Naive B cell (primary cell): ENCODE results near the gene C1QTNF4. TPM values are rescaled to one million over a fixed set of nuclear protein-coding genes. Genes with fewer than 3 reads are reported as not detected.
A peak's percentile ranks its signal among the peaks of the same experiment; 100 is the strongest.

ENCODE experiments used
- ATAC-seq, 2 donors: fragments of 150-1000 bp; cut with Tn5 transposase; 2 replicates each; pipeline ENCODE4 v1.10.0; 2021; ENCODE audit warnings: low read depth in 2 of 2, mild to moderate bottlenecking in 2 of 2, moderate library complexity in 2 of 2
- DNase-seq: peaks from one replicate; pipeline ENCODE4 v3.0.0; 2022
- H3K27ac Mint-ChIP-seq, 6 donors: one replicate each; pipeline ENCODE4 v1.8.0; 2020 to 2022; ENCODE audit warnings: mild to moderate bottlenecking in 6 of 6, mixed read lengths in 6 of 6, moderate library complexity in 5 of 6, inconsistent platforms in 2 of 6
- H3K27me3 Mint-ChIP-seq, 3 donors: one replicate each; pipeline ENCODE4 v1.8.0; 2021 to 2022; ENCODE audit warnings: mixed read lengths in 3 of 3, mild to moderate bottlenecking in 1 of 3
- H3K36me3 Mint-ChIP-seq, 2 donors: one replicate each; pipeline ENCODE4 v1.8.0; 2020 to 2022; ENCODE audit warnings: mixed read lengths in 2 of 2, inconsistent platforms in 1 of 2, mild to moderate bottlenecking in 1 of 2
- H3K4me1 Mint-ChIP-seq, 3 donors: one replicate each; pipeline ENCODE4 v1.8.0; 2020 to 2022; ENCODE audit warnings: mixed read lengths in 3 of 3, inconsistent platforms in 1 of 3, mild to moderate bottlenecking in 1 of 3, moderate library complexity in 1 of 3
- H3K4me3 Mint-ChIP-seq, 8 donors: one replicate each; pipeline ENCODE4 v1.8.0; 2020 to 2022; ENCODE audit warnings: mild to moderate bottlenecking in 8 of 8, mixed read lengths in 8 of 8, moderate library complexity in 8 of 8, inconsistent platforms in 2 of 8
- H3K9me3 Mint-ChIP-seq, 7 donors: one replicate each; pipeline ENCODE4 v1.8.0; 2020 to 2022; ENCODE audit warnings: mixed read lengths in 7 of 7, mild to moderate bottlenecking in 5 of 7, inconsistent platforms in 2 of 7, moderate library complexity in 1 of 7
- polyA plus RNA-seq, 6 donors: library from polyadenylated mRNA; unstranded; fragments of 300-500 nt; fragmentation: Illumina TruSeq; gene quantifications; one replicate each; pipeline ENCODE4 v1.2.3, GENCODE V29; 2021; ENCODE audit warnings: low read depth in 6 of 6

C1QTNF4 gene
- polyA plus RNA-seq, 6 donors from 2014 or later = 0.91 TPM; not detected in 5

DNA sequence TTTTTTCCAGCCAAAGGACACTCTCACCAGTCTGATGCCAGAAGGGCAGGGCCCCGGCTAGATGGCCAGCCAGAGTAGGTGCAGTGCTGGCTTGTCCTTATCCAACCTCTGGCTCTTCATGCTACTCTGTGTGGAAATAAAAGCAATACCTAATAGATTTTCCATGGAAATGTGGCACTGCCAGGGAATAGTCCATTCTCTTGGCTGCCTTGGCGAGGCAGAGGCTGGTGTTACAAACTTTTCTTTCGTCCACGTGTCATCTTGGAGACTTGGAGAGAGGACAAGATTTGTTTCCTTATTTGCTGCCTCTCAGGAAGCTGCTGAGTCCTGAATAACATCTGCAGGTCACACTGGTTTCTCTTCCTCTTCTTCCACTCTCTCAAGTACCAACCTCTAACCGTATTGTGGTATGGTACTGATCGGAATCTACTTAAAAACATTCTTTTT lies 17.2 kb upstream of the C1QTNF4 start:
- H3K4me1 Mint-ChIP-seq = peaks cover 13 to 24% (median 20%) of the 10 kb centered on the region in 3 donors
- no peaks in the 10 kb centered on the region for H3K9me3 Mint-ChIP-seq
- DNase-seq = peak; percentile 45
- no peaks in the 10 kb centered on the region for H3K27me3 Mint-ChIP-seq
- ATAC-seq = peak; percentile 98 to 99
- H3K27ac Mint-ChIP-seq = peak overlapping the region in 5 of 6 donors; percentile 7 to 82 (median 54)
- H3K4me3 Mint-ChIP-seq = peak overlapping the region in 6 of 8 donors; percentile 3 to 74 (median 56)
- H3K36me3 Mint-ChIP-seq = no peaks in the 10 kb centered on the region

DNA sequence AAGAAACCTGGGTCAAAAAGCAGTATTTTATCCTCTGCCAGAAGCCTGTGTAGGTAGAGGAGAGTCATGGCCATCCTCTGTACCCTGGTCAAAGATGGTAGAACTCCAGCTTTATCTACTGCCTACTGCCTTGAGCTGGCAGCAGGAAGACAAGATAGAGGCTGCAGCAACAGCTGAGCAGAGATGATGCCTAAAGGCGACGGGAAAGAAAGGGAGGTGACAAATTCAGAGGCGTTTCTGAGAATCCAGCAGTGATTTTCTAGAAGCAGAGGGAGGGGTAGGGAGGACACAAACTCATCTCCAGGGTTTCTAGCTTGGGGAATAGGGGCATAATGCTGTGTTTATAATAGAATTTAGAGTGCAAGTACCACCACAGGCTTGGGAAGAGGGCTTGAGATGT lies 15.5 kb upstream of the C1QTNF4 start:
- H3K4me3 Mint-ChIP-seq = peak overlapping the region in 1 of 8 donors; percentile 1
- H3K9me3 Mint-ChIP-seq = no peaks in the 10 kb centered on the region
- H3K36me3 Mint-ChIP-seq = no peaks in the 10 kb centered on the region
- H3K4me1 Mint-ChIP-seq = peaks cover 13 to 24% (median 20%) of the 10 kb centered on the region in 3 donors
- ATAC-seq (no peak), DNase-seq (no peak)
- peak overlapping the region in 1 of 6 donors; percentile 10 for H3K27ac Mint-ChIP-seq
- H3K27me3 Mint-ChIP-seq = no peaks in the 10 kb centered on the region

DNA sequence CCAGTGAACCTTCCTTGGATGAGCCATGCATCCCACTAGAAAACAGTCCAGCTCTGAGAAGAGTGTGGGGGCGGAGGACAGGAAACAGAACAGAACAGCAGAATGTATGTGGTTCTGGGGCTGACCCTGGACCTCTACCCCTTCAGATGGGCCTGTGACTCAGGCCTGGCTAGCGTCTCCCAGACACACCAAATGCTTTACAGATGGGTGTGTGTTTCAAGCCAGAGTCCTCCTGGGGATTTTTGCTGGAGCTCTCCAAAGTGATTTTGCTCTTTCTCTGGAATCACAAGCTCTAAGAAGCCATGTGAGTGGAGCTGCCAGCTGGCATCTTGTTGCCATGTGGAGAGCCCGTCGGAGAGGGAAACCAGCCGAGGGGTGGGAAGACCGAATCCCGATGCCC lies 13.2 kb upstream of the C1QTNF4 start:
- ATAC-seq = no peak
- no peaks in the 10 kb centered on the region for H3K27me3 Mint-ChIP-seq
- no peaks in the 10 kb centered on the region for H3K36me3 Mint-ChIP-seq
- H3K27ac Mint-ChIP-seq = no peak overlapping the region
- no peak overlapping the region for H3K4me3 Mint-ChIP-seq
- no peak for DNase-seq
- H3K4me1 Mint-ChIP-seq = peaks cover 13 to 22% (median 20%) of the 10 kb centered on the region in 3 donors
- no peaks in the 10 kb centered on the region for H3K9me3 Mint-ChIP-seq

DNA sequence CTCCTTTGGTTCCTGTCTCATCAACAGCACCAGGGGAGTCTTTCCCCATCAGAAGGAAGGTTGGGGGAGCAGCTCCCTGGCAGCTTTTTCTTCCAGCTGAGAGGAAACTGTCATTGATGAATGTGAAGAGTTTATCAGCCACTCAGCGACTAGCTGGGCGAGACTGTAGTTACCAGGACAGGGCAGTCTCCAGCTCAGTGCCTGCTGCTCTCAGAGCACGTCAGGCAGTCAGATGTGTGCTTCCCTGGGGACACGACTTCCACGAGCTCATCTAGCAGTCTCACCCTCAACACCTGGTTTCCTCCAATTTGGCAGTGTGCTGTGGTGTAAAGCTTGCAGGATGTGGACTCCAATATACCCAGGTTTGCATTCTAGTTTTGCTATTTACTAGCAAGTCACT lies 12.5 kb upstream of the C1QTNF4 start:
- Mint-ChIP-seq H3K27ac (no peak overlapping the region), H3K4me3 (no peak overlapping the region), H3K9me3 (no peaks in the 10 kb centered on the region), H3K27me3 (no peaks in the 10 kb centered on the region), H3K36me3 (no peaks in the 10 kb centered on the region), H3K4me1 (peaks cover 11 to 17% (median 16%) of the 10 kb centered on the region in 3 donors)
- no peak for ATAC-seq
- no peak for DNase-seq

- H3K27ac Mint-ChIP-seq = peak overlapping the region in 1 of 6 donors; percentile 14
- no peak for DNase-seq
- H3K4me1 Mint-ChIP-seq = peaks cover 4 to 9% (median 8%) of the 10 kb centered on the region in 3 donors
- no peaks in the 10 kb centered on the region for H3K36me3 Mint-ChIP-seq
- H3K4me3 Mint-ChIP-seq = no peak overlapping the region
- no peaks in the 10 kb centered on the region for H3K9me3 Mint-ChIP-seq
- no peaks in the 10 kb centered on the region for H3K27me3 Mint-ChIP-seq
- ATAC-seq = no peak
Measured at GRCh38 chr11:47605921-47606320, 11.7 kb upstream of the C1QTNF4 start.

DNA sequence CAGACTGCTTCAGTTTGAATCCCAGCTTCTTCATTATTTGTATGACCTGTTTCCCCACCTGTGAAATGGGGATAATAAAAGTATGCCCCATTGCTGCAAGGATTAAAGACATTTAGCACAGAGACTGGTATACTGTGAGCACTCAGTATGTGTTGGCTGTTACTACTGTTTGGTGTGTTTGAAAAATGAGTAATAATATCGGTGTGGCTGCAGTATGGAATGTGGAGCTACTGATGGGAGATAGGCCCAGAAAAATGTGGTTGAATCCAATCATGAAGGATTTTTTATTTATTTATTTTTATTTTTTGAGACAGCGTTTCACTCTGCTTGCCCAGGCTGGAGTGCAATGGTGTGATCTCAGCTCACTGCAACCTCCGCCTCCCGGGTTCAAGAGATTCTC lies 9.1 kb upstream of the C1QTNF4 start:
- no peaks in the 10 kb centered on the region for H3K9me3 Mint-ChIP-seq
- no peak overlapping the region for H3K4me3 Mint-ChIP-seq
- DNase-seq (no peak), ATAC-seq (no peak)
- H3K27me3 Mint-ChIP-seq = peaks cover 0 to 8% (median 0%) of the 10 kb centered on the region in 3 donors
- no peaks in the 10 kb centered on the region for H3K36me3 Mint-ChIP-seq
- H3K27ac Mint-ChIP-seq = no peak overlapping the region
- no peaks in the 10 kb centered on the region for H3K4me1 Mint-ChIP-seq

DNA sequence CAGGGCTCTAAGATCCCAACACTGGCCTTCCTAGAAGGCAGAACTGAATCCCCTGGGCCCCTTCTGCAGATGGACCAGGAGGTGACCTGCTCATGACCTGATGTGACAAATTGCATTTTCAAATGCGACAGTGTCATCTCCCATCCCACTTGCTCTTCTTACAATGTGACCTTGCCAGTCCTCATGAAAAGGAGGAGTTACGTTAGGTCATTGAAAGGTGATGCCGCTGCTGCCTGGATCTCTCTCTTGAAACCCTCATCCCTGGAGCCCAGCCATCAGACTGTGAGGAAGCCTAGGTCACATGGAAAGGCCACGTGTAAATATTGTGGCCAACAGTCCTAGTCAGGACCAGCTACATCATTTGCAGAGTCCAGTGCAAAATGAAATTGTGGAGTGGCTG lies 5.7 kb upstream of the C1QTNF4 start:
- Mint-ChIP-seq H3K27me3 (peaks cover 4 to 21% (median 12%) of the 10 kb centered on the region in 3 donors), H3K4me3 (no peak overlapping the region), H3K4me1 (no peaks in the 10 kb centered on the region), H3K9me3 (no peaks in the 10 kb centered on the region), H3K27ac (no peak overlapping the region), H3K36me3 (no peaks in the 10 kb centered on the region)
- ATAC-seq (no peak), DNase-seq (no peak)

DNA sequence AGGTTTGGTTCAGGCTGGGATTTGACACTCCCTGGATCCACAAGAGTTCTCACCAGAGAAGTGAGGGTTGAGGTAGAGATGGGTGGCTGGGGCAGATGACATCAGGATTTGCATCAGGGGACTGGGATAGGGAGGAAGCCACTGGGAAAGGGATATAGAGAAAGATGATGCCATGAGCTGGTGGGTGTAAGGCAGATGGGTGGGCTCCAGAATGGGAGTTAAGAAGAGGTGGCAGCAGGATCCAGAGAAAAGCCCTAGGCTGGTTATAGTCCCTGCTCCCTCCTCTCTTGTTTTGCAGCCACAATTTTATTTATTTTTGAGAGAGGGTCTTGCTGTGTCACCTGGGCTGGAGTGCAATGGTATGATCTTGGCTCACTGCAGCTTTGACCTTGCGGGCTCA lies 1.8 kb upstream of the C1QTNF4 start:
- Mint-ChIP-seq H3K9me3 (no peaks in the 10 kb centered on the region), H3K4me1 (peaks cover 10 to 21% (median 12%) of the 10 kb centered on the region in 3 donors), H3K4me3 (no peak overlapping the region), H3K27me3 (peaks cover 18 to 40% (median 39%) of the 10 kb centered on the region in 3 donors), H3K36me3 (no peaks in the 10 kb centered on the region), H3K27ac (peak overlapping the region in 2 of 6 donors; percentile 24 to 44)
- ATAC-seq (no peak), DNase-seq (no peak)

- H3K27me3 Mint-ChIP-seq = peaks cover 18 to 40% (median 39%) of the 10 kb centered on the region in 3 donors
- no peaks in the 10 kb centered on the region for H3K36me3 Mint-ChIP-seq
- no peak for ATAC-seq
- peaks cover 10 to 21% (median 12%) of the 10 kb centered on the region in 3 donors for H3K4me1 Mint-ChIP-seq
- H3K4me3 Mint-ChIP-seq = peak overlapping the region in 2 of 8 donors; percentile 17 to 25
- no peaks in the 10 kb centered on the region for H3K9me3 Mint-ChIP-seq
- no peak for DNase-seq
- H3K27ac Mint-ChIP-seq = no peak overlapping the region
Measured at GRCh38 chr11:47595029-47595428, 818 bp upstream of the C1QTNF4 start.

GRCh38 chr11:47593492-47593933 lies 698 bp downstream of the C1QTNF4 start:
- Mint-ChIP-seq H3K9me3 (peaks cover 0 to 2% (median 0%) of the 10 kb centered on the region in 7 donors), H3K36me3 (no peaks in the 10 kb centered on the region), H3K4me3 (peak overlapping the region in 5 of 8 donors; percentile 34 to 80 (median 55)), H3K27me3 (peaks cover 18 to 39% (median 32%) of the 10 kb centered on the region in 3 donors), H3K27ac (peak overlapping the region in 1 of 6 donors; percentile 41), H3K4me1 (peaks cover 11 to 21% (median 12%) of the 10 kb centered on the region in 3 donors)
- ATAC-seq (no peak), DNase-seq (no peak)

DNA sequence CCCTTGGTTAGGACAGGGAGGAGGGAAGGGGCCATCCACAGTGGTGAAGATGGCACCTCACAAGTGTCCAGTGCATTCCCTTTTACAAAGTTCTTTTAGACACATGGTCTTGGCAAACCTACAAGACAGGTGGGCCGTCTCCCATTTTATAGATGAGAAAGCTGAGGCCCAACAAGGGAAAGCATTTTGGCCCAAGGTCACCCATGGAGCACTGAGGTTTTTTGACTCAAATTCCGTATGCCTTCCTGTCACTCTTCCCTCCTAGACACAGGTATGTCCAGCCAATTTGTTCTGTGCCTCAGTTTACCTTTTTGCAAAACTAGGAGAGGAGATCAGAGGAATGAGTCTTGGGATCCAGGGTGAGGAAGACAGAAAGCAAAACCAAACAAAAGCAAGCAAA lies 1.2 kb downstream of the C1QTNF4 start:
- H3K27me3 Mint-ChIP-seq = peaks cover 18 to 39% (median 32%) of the 10 kb centered on the region in 3 donors
- ATAC-seq (no peak), DNase-seq (no peak)
- H3K4me3 Mint-ChIP-seq = peak overlapping the region in 4 of 8 donors; percentile 15 to 80 (median 47)
- no peak overlapping the region for H3K27ac Mint-ChIP-seq
- H3K4me1 Mint-ChIP-seq = peaks cover 12 to 21% (median 16%) of the 10 kb centered on the region in 3 donors
- peaks cover 0 to 2% (median 0%) of the 10 kb centered on the region in 7 donors for H3K9me3 Mint-ChIP-seq
- no peaks in the 10 kb centered on the region for H3K36me3 Mint-ChIP-seq

DNA sequence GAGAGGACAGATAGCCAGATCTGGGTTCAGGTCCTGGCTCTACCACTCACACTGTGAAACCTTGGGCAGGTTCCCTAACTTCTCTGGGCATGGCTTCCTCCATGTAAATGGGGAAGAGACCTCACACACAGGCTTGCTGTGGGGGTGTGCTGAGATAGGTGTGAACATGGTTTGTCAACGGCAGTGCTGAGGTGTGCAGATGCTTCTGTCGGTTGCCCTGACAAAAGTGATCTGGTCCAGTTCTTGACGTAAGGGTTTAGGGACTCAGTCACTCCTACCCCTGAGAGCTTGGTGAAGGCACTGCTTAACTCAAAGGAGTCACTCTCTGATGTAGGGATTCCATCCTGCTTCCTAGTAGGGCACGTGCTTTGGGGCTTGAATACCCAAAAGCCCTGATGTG lies 2.0 kb downstream of the C1QTNF4 start:
- peaks cover 12 to 21% (median 19%) of the 10 kb centered on the region in 3 donors for H3K4me1 Mint-ChIP-seq
- DNase-seq = no peak
- no peak for ATAC-seq
- H3K4me3 Mint-ChIP-seq = peak overlapping the region in 1 of 8 donors; percentile 80
- H3K36me3 Mint-ChIP-seq = no peaks in the 10 kb centered on the region
- peaks cover 0 to 2% (median 0%) of the 10 kb centered on the region in 7 donors for H3K9me3 Mint-ChIP-seq
- H3K27me3 Mint-ChIP-seq = peaks cover 18 to 39% (median 32%) of the 10 kb centered on the region in 3 donors
- H3K27ac Mint-ChIP-seq = peak overlapping the region in 2 of 6 donors; percentile 6 to 44

DNA sequence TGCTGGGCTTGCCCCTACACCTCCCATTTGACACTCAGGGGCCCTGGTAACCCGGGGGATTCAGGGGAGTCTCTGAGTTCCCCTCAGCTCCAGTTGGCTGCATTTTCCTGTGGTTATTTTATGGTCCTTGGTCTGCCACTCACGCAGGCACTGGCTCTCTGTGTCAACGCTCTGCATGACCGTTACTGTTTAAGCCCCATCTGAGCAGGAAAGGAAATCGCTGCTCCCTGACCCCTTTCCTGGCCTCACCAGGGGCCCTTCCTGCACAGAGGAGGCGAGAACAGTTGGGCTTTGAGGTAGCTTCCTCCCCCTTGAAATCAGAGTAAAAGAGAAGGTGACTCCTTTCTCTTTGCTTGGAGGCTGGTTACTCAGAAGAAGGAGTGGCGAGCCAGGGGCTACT lies 2.4 kb downstream of the C1QTNF4 start:
- peaks cover 18 to 39% (median 32%) of the 10 kb centered on the region in 3 donors for H3K27me3 Mint-ChIP-seq
- no peaks in the 10 kb centered on the region for H3K36me3 Mint-ChIP-seq
- H3K27ac Mint-ChIP-seq = no peak overlapping the region
- H3K4me3 Mint-ChIP-seq = no peak overlapping the region
- peaks cover 0 to 2% (median 0%) of the 10 kb centered on the region in 7 donors for H3K9me3 Mint-ChIP-seq
- peaks cover 12 to 21% (median 19%) of the 10 kb centered on the region in 3 donors for H3K4me1 Mint-ChIP-seq
- DNase-seq = no peak
- ATAC-seq = peak in 1 of 2 donors; percentile 27
